ENCODE data around the gene PKP2.

Gene PKP2

GRCh38 chr12:32860192-32860591, 36.4 kb downstream of the PKP2 start:
- no peak for DNase-seq

GRCh38 chr12:32859389-32859788, 37.2 kb downstream of the PKP2 start:
- DNase-seq: no peak

- no peak for DNase-seq
Observed at GRCh38 chr12:32854716-32855115, 41.9 kb downstream of the PKP2 start.

DNA sequence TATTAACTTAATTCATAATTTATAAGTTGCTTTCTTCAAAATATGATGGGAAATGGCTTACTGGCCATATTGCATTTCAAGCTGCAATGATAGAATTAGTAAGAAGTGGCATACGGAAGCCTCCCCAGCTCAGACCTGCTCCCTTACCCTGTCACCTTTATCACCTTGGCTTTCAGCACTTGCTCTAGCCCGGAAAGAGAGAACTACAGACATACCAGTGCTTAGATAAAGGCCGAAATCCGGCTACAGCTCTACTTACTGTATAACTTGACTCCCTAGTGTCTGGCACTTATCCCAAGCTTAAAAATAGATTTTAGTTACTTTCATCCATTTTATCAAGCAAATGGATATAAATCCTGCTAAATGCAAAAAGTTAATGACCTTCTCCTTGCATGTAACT, 42.5 kb downstream of the PKP2 start:
- no peak for DNase-seq

DNA sequence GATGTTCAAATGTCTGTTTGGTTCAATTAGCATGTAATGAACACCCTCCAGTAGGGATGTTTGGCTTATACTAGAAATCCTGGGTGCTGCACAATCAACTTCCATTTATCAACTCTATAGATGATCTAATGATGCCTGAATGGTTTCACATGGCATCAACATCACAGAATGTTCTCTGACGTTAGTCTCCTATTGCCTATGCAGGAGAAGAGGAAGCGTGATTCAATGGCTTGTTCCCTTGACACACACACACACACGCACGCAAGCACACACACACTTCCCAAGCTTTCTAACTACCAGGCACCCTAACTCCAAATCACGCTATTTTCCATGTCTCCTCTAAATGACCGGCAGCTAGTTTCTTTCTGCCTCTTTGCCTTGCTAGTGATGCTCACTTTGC, 49.3 kb downstream of the PKP2 start:
- DNase-seq: no peak

GRCh38 chr12:32846053-32846452, 50.5 kb downstream of the PKP2 start:
- no peak for DNase-seq

- no peak for DNase-seq
Observed at GRCh38 chr12:32843528-32844095, 53.0 kb downstream of the PKP2 start.

- no peak for DNase-seq
Observed at GRCh38 chr12:32841061-32841460, 55.5 kb downstream of the PKP2 start.

- DNase-seq: no peak
Observed at GRCh38 chr12:32839828-32840227, 56.7 kb downstream of the PKP2 start.

DNA sequence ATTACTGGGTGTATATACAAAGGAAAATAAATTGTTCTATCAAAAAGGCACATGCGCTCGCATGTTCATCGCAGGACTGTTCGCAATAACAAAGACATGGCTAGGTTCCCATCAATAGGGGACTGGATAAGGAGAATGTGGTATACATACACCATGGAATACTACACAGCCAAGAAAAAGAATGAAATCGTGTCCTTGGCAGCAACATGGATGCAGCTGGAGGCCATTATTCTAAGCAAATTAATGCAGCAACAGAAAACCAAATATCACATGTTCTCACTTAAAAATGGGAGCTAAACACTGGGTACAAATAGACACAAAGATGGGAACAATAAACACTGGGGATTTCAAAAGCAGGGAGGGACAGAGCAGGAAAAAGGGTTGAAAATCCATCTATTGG, 58.6 kb downstream of the PKP2 start:
- DNase-seq: no peak

GRCh38 chr12:32836710-32837109, 59.9 kb downstream of the PKP2 start:
- no peak for DNase-seq

GRCh38 chr12:32834122-32834521, 62.5 kb downstream of the PKP2 start:
- DNase-seq: no peak

DNA sequence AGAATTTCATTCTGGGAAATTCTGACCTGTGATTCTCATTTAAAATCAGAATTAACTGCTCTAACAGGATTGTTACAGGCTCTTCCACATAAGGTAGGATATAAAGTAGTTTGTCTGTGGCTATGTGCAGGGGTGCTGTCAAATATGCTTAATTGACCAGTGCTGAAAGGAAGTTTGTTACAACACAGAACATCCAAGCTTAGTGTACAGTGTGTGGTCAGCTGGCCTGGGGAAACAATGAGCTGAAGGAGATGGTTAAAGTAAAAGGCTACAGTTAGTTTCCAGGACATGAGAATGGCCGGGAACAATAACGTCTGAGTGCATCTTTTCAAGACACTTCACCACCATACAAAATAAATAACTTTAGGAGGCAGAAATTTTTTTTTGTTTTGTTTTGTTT, 68.0 kb downstream of the PKP2 start:
- DNase-seq: no peak

DNA sequence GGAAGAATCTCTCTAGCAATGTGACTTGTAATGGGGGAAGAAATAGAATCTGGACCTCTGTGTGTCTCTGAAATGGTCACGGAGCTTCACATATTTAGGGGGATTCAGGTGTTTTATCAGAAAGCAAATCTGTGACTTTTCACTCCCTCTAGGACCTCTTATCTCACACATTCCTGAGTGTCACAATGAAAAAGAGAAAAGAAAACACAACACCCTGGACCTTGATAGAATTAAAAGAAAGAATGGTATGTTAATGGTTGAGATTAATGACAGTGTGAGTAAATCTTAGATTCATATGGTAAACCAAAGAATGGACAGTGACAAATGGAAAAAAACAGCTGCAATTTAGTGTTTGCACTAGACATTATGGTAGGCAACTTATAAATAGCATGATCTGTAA, 68.5 kb downstream of the PKP2 start:
- DNase-seq: no peak

DNA sequence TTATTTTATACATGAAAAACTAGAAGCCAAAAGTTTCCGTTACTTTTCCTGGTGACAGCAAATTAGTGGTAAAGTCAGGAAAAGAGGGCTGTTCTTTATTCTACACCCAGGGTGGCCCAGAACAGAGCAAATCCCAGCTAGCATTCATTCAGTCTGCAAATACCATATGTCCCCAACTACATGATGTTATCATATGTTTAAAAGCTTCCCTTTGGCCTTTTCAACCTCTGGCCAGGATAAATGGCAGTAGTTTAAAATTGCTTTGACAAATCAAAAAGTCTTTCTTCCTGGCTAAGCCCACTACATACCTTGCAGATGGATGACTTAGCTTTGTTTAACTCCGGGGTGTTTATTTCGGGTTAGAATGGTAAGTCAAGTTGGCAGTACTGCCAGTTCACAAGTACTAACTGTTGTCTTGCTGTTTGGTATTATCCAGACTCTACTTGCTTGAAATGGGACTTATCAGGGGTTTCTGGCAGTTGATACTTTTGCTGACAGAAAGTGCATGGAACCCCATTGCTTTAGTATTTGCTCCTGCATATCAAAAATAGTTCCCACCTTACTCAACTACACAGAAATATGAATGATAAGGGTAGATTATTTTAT, 69.7 kb downstream of the PKP2 start:
- no peak for DNase-seq

- no peak for DNase-seq
Observed at GRCh38 chr12:32824596-32824995, 72.0 kb downstream of the PKP2 start.

- DNase-seq: no peak
Observed at GRCh38 chr12:32822344-32822743, 74.2 kb downstream of the PKP2 start.

DNA sequence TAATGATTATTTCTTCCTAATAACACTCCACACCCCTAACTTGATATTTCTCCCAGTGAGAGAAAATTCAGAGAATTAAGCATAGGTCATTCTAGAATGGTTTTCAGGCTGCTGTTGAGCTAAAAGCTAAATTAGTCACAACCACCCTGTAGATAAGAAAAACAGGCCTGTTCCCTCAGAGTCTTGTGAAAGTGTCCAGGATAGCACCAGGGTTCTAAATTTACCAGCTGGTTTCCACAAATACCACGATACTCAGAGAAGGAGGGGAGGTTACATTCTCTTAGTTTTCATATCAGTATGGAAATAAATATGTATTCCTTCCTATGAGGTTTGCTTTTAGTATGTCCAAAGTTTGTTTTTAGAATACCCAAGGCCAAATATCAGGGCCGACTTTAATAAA, 74.9 kb downstream of the PKP2 start:
- no peak for DNase-seq

DNA sequence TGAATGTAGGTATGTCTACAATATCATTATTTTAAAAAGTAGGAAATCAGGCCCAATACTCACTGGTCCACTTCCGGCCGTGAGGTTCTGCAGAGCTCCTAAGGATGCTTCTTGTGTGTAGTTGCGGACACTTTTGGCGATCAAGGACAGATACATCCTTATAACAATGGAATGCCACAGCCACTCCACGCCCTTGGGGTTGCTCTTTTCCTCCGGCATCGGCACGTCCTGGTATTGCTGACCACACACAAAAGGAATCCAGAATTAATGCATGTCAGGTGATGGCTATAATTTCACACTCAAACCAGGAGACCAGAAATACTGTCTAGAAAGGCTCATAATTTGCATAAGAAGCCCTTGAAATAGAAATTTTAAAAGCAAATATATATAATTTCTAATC, 75.3 kb downstream of the PKP2 start:
- DNase-seq: no peak

DNA sequence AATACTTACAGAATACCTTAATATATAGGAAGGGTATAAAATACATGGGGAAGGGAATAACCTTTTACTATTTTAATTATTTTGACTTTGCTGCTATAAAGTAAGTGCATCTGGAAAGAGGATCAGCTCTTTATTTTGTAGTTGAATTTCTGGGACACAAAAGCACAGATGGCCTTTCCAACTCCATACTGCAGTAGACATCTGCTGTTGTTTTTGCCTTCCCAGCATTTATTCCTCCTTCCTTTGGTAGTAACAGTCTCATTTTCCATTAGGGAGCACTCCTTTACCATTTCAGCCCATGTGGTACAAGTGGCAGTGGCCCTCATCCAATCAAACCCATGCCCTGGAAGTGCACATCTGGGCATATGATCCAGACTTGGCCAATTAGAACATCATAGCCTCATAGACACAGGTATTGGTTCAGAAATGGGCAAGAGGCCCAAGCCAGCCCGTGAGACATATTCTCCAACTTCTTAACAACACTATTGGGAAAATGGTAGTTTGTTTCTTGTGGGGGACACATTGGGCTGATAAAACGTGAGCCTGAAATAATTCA, 76.1 kb downstream of the PKP2 start:
- no peak for DNase-seq

DNA sequence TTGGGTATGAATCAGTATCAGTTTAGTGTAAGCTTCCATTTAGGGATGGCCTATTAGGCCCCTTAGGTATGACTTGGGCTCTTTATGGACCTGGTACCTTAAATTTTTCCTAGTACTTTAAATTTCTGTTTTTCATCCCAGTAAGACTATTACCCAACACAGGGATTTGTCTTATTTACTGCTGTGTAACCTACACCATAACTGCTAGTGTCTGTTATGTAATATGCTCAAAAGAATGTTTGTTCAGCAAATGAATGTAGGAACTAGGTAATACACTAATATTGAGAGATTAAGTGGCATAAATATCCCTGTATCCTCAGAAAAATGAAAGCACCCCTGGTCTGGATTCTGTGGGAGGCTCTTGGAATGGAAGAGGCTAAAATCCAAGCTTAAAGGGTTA, 77.2 kb downstream of the PKP2 start:
- no peak for DNase-seq

DNA sequence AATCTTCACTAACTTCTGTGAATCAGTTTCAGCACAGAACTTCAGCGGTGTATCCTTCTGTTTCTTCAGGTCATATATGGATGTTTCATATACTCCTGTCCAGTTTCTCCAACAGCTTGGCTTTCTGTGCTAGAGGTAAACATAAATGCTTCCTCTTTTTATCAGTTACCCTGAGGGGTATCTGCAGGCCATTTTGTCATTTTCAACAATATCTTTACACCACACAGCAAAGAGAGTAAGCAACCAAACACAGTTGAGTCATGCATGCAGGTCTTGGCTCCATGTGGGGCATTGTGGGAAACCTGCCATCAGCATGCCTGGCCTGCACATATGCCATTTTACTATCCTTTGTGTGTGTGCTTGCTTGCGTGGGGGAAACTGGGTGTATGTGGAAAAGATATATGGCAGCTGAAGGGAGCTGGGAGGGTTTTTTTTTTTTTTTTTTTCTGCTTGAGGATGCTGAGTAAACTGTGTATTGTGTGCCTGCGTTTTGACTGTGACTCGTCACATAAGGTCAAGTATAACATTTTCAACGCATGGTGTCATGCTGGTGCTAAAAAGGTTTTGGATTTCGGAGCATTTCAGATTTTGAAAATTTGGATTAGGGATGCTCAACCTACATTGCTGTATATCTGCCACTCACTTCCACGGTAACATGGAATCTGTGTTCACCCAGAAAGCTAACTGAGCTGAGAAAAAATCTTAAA, 84.7 kb downstream of the PKP2 start:
- no peak for DNase-seq

GRCh38 chr12:32809846-32810245, 86.7 kb downstream of the PKP2 start:
- no peak for DNase-seq

DNA sequence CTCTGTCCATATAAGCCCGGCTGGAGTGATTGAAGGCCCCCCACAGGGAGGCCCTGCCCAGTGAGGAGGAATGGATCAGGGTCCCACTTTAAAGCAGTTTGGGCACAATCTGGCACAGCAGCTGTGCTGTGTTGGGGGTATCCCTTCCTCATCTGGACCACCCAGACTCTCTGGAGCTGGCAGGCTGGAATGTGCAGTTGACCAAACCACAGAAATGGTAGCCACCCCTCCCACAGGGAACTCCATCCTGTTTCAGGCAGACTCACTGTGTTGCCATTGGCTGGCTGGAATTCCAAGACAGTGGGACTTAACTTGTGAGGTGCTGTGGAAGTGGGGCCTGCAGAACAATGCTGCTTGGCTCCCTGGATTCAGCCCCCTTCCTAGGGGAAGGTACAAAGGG, 87.4 kb downstream of the PKP2 start:
- no peak for DNase-seq
